ENCODE data around the gene GPC1. TPM values are rescaled to one million over a fixed set of nuclear protein-coding genes. Genes with fewer than 3 reads are reported as not detected.

Gene GPC1
- total RNA-seq, 4 donors from 2014 or later = 0.88 to 62.2 (median 43.4) TPM

DNA sequence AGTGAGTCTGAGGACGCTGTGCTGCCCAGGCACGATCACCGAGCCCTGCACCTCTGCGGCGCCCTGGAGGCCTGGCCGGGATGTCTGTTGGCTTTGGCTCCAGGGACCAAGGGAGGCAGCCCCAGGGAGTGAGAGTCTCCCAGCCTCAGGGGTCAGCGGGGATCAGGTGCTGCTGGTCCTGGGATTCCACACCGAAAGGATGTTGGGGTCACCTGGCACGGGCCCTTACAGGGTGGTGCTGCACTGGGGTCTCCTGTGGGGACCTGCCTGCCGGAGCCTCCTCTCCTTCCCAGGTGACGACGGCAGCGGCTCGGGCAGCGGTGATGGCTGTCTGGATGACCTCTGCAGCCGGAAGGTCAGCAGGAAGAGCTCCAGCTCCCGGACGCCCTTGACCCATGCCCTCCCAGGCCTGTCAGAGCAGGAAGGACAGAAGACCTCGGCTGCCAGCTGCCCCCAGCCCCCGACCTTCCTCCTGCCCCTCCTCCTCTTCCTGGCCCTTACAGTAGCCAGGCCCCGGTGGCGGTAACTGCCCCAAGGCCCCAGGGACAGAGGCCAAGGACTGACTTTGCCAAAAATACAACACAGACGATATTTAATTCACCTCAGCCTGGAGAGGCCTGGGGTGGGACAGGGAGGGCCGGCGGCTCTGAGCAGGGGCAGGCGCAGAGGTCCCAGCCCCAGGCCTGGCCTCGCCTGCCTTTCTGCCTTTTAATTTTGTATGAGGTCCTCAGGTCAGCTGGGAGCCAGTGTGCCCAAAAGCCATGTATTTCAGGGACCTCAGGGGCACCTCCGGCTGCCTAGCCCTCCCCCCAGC lies 30.5 kb downstream of the GPC1 start:
- no peak overlapping the region for H3K4me3 ChIP-seq
- no peak for TF ChIP-seq POLR2A (IDR thresholded peaks at IDR 0.05)
- TF ChIP-seq, protein P1, sequence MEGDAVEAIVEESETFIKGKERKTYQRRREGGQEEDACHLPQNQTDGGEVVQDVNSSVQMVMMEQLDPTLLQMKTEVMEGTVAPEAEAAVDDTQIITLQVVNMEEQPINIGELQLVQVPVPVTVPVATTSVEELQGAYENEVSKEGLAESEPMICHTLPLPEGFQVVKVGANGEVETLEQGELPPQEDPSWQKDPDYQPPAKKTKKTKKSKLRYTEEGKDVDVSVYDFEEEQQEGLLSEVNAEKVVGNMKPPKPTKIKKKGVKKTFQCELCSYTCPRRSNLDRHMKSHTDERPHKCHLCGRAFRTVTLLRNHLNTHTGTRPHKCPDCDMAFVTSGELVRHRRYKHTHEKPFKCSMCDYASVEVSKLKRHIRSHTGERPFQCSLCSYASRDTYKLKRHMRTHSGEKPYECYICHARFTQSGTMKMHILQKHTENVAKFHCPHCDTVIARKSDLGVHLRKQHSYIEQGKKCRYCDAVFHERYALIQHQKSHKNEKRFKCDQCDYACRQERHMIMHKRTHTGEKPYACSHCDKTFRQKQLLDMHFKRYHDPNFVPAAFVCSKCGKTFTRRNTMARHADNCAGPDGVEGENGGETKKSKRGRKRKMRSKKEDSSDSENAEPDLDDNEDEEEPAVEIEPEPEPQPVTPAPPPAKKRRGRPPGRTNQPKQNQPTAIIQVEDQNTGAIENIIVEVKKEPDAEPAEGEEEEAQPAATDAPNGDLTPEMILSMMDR (IDR thresholded peaks at IDR 0.05) = no peak
- no peak overlapping the region for H3K27ac ChIP-seq
- H3K4me1 ChIP-seq = no peaks in the 10 kb centered on the region
- H3K36me3 ChIP-seq = no peaks in the 10 kb centered on the region
- no peaks in the 10 kb centered on the region for H3K27me3 ChIP-seq
- no peaks in the 10 kb centered on the region for H3K9me3 ChIP-seq
- intact Hi-C loops (cut with DNase I; ENCODE audit: low total_unique reads) = no loop called here
- DNase-seq = peak; percentile 15

DNA sequence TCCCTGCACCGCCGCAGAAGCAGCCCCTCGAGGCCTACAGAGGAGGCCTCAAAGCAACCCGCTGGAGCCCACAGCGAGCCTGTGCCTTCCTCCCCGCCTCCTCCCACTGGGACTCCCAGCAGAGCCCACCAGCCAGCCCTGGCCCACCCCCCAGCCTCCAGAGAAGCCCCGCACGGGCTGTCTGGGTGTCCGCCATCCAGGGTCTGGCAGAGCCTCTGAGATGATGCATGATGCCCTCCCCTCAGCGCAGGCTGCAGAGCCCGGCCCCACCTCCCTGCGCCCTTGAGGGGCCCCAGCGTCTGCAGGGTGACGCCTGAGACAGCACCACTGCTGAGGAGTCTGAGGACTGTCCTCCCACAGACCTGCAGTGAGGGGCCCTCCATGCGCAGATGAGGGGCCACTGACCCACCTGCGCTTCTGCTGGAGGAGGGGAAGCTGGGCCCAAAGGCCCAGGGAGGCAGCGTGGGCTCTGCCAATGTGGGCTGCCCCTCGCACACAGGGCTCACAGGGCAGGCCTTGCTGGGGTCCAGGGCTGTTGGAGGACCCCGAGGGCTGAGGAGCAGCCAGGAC lies 31.2 kb downstream of the GPC1 start:
- Histone ChIP-seq H3K4me3 (no peak overlapping the region), H3K9me3 (no peaks in the 10 kb centered on the region), H3K4me1 (no peaks in the 10 kb centered on the region), H3K36me3 (no peaks in the 10 kb centered on the region), H3K27me3 (no peaks in the 10 kb centered on the region), H3K27ac (no peak overlapping the region)
- DNase-seq = peak; percentile 8 to 15
- intact Hi-C loops (cut with DNase I; ENCODE audit: low total_unique reads) = no loop called here
- no peak for TF ChIP-seq POLR2A (IDR thresholded peaks at IDR 0.05)
- TF ChIP-seq, protein P1 (IDR thresholded peaks at IDR 0.05) = no peak

DNA sequence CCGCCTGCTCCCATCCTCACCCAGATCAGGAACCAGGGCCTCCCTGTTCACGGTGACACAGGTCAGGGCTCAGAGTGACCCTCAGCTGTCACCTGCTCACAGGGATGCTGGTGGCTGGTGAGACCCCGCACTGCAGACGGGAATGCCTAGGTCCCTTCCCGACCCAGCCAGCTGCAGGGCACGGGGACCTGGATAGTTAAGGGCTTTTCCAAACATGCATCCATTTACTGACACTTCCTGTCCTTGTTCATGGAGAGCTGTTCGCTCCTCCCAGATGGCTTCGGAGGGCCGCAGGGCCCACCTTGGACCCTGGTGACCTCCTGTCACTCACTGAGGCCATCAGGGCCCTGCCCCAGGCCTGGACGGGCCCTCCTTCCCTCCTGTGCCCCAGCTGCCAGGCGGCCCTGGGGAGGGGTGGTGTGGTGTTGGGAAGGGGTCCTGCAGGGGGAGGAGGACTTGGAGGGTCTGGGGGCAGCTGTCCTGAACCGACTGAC lies 31.7 kb downstream of the GPC1 start:
- H3K27me3 ChIP-seq = no peaks in the 10 kb centered on the region
- intact Hi-C loops (cut with DNase I; ENCODE audit: low total_unique reads) = no loop called here
- no peaks in the 10 kb centered on the region for H3K4me1 ChIP-seq
- no peak overlapping the region for H3K4me3 ChIP-seq
- H3K9me3 ChIP-seq = no peaks in the 10 kb centered on the region
- TF ChIP-seq POLR2A (IDR thresholded peaks at IDR 0.05) = no peak
- TF ChIP-seq, protein P1 (IDR thresholded peaks at IDR 0.05) = no peak
- H3K36me3 ChIP-seq = no peaks in the 10 kb centered on the region
- no peak overlapping the region for H3K27ac ChIP-seq
- peak; percentile 12 to 13 for DNase-seq

DNA sequence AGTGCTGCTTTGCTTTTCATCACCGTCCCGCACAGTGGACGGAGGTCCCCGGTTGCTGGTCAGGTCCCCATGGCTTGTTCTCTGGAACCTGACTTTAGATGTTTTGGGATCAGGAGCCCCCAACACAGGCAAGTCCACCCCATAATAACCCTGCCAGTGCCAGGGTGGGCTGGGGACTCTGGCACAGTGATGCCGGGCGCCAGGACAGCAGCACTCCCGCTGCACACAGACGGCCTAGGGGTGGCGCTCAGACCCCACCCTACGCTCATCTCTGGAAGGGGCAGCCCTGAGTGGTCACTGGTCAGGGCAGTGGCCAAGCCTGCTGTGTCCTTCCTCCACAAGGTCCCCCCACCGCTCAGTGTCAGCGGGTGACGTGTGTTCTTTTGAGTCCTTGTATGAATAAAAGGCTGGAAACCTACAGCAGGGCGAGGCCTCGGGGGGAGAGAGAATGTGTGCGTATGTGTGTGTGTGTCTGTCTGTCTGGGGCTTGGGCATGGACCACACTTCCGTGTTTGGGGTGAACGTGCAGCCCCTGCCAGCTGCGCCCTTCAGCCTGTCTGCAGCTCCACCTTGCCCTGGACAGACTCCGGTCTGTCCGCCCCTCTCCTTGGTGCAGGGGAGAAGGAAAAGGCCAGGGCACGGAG lies 32.3 kb downstream of the GPC1 start:
- DNase-seq = peak; percentile 13 to 16
- no peaks in the 10 kb centered on the region for H3K4me1 ChIP-seq
- H3K27ac ChIP-seq = no peak overlapping the region
- intact Hi-C loops (cut with DNase I; ENCODE audit: low total_unique reads) = no loop called here
- H3K4me3 ChIP-seq = no peak overlapping the region
- H3K27me3 ChIP-seq = no peaks in the 10 kb centered on the region
- H3K36me3 ChIP-seq = no peaks in the 10 kb centered on the region
- no peaks in the 10 kb centered on the region for H3K9me3 ChIP-seq
- TF ChIP-seq, protein P1 (IDR thresholded peaks at IDR 0.05) = no peak
- no peak for TF ChIP-seq POLR2A (IDR thresholded peaks at IDR 0.05)

Measured in uterus (tissue), 4 donors.